Body of pancreas (tissue), 4 donors: ENCODE data around the gene MAMDC2. TPM values are rescaled to one million over a fixed set of nuclear protein-coding genes. Genes with fewer than 3 reads are reported as not detected.

Experiments
- ATAC-seq: fragments of 150-250 bp; one replicate; pipeline ENCODE4 v1.9.1; 2016
- DNase-seq, 4 donors: peaks; one replicate each; pipeline ENCODE4 v3.0.0-alpha.2; 2019
- H3K27ac ChIP-seq, 4 donors: fragments of 200-600 bp; sonication (generic); 1 replicate in 3 of 4; 2 replicates in 1 of 4; pipeline versions ENCODE4 v1.5.1 to v1.6.1; 2016 to 2019; ENCODE audit warnings: mild to moderate bottlenecking in 1 of 4, mixed read lengths in 1 of 4, moderate library complexity in 1 of 4
- H3K27me3 ChIP-seq, 2 donors: fragments of 200-600 bp; sonication (generic); one replicate each; pipeline ENCODE4 v1.6.0; 2016; ENCODE audit warnings: mild to moderate bottlenecking in 1 of 2
- H3K36me3 ChIP-seq, 2 donors: fragments of 200-600 bp; sonication (generic); replicated peaks in 1 of 2; 2 replicates each; pipeline ENCODE4 v1.5.1; 2016; ENCODE audit warnings: low read depth in 2 of 2; ENCODE audit not compliant: insufficient read depth in 1 of 2
- H3K4me1 ChIP-seq: fragments of 200-600 bp; sonication (generic); one replicate; pipeline ENCODE4 v1.6.0; 2016
- H3K4me3 ChIP-seq, 2 donors: fragments of 200-600 bp; sonication (generic); 1 replicate in 1 of 2; 2 replicates in 1 of 2; pipeline ENCODE4 v1.5.1; 2016 to 2019
- H3K9me3 ChIP-seq, 3 donors: fragments of 200-600 bp; sonication (generic); 1 replicate in 2 of 3; 2 replicates in 1 of 3; pipeline ENCODE4 v1.5.1; 2016
- CTCF ChIP-seq, 7 experiments: fragments of 450-650 bp in 4 of 7; fragments of 200-600 bp in 3 of 7; sonication (generic) in 3 of 7; IDR thresholded peaks; one replicate each; pipeline ENCODE4 v1.5.1; 2016 to 2019; ENCODE audit warnings: antibody characterized with exemption in 7 of 7
- POLR2A ChIP-seq, 3 donors: fragments of 450-650 bp; IDR thresholded peaks; one replicate each; pipeline ENCODE4 v1.6.1; 2016; ENCODE audit warnings: antibody characterized with exemption in 3 of 3, mild to moderate bottlenecking in 2 of 3
- WGBS, 2 donors: methylation state at CpG; one replicate each; pipeline ENCODE4 v1.1.5; 2017; 5-methylcytosine and 5-hydroxymethylcytosine counted together
- intact Hi-C: fragments of 100-400 bp; cut with DNase I; formaldehyde crosslinking; loops from one replicate; pipeline ENCODE4 v1.15.1; 2023
- total RNA-seq, 2 donors: library from RNA; depleted of rRNA; stranded (reverse); fragments of >200 nt; gene quantifications; one replicate each; pipeline ENCODE4 v1.1.0, GENCODE V29; 2016

MAMDC2 gene
- total RNA-seq, 2 donors from 2014 or later, result 4.0 to 17.1 TPM

- ATAC-seq, result no peak
- Histone ChIP-seq H3K27ac (no peak overlapping the region), H3K36me3 (no peaks in the 10 kb centered on the region), H3K9me3 (no peaks in the 10 kb centered on the region), H3K4me1 (no peaks in the 10 kb centered on the region), H3K4me3 (no peak overlapping the region), H3K27me3 (no peaks in the 10 kb centered on the region)
- TF ChIP-seq CTCF (IDR thresholded peaks at IDR 0.05), result no peak
- TF ChIP-seq POLR2A (IDR thresholded peaks at IDR 0.05), result no peak
- no peak for DNase-seq
- WGBS, 2 donors, result 96 to 98% methylated on average over 2 of the region's 2 CpGs
- intact Hi-C loops, result no loop called here
Measured at GRCh38 chr9:70220216-70220615, 176.6 kb downstream of the MAMDC2 start.

GRCh38 chr9:70222354-70222753 lies 178.7 kb downstream of the MAMDC2 start:
- no peak overlapping the region for H3K27ac ChIP-seq
- no peak for TF ChIP-seq CTCF (IDR thresholded peaks at IDR 0.05)
- no peak for TF ChIP-seq POLR2A (IDR thresholded peaks at IDR 0.05)
- DNase-seq, result no peak
- no peaks in the 10 kb centered on the region for H3K9me3 ChIP-seq
- H3K27me3 ChIP-seq, result no peaks in the 10 kb centered on the region
- 87 to 90% methylated on average over 1 of the region's 1 CpG for WGBS, 2 donors
- intact Hi-C loops, result no loop called here
- H3K4me1 ChIP-seq, result no peaks in the 10 kb centered on the region
- ATAC-seq, result no peak
- no peak overlapping the region for H3K4me3 ChIP-seq
- no peaks in the 10 kb centered on the region for H3K36me3 ChIP-seq

DNA sequence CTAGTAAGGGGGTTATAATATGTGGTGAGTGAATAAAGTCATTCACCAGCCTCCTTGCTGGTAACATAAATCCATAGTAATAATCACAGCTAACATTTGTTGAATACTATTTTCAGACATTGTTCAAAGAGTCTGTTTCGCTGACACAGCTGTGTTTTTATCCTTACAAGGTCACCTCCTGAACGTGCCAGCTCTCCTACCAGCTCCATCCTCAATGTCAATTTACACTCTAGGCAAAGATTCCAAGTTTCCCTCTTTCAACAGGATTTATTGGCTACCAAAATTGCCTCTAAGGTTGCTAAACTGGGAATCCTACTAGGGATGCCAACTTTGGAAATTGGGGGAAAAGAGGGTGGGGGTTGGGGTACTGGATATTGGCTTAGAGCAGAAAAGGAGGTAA lies 184.5 kb downstream of the MAMDC2 start:
- Histone ChIP-seq H3K27me3 (no peaks in the 10 kb centered on the region), H3K36me3 (no peaks in the 10 kb centered on the region), H3K4me3 (no peak overlapping the region), H3K4me1 (peaks cover 9% of the 10 kb centered on the region), H3K9me3 (no peaks in the 10 kb centered on the region), H3K27ac (no peak overlapping the region)
- TF ChIP-seq POLR2A (IDR thresholded peaks at IDR 0.05), result no peak
- DNase-seq (peak in 1 of 4 donors; percentile 14), ATAC-seq (peak; percentile 38)
- WGBS, 2 donors, result 27 to 29% methylated on average over 2 of the region's 2 CpGs
- intact Hi-C loops, result no loop called here

DNA sequence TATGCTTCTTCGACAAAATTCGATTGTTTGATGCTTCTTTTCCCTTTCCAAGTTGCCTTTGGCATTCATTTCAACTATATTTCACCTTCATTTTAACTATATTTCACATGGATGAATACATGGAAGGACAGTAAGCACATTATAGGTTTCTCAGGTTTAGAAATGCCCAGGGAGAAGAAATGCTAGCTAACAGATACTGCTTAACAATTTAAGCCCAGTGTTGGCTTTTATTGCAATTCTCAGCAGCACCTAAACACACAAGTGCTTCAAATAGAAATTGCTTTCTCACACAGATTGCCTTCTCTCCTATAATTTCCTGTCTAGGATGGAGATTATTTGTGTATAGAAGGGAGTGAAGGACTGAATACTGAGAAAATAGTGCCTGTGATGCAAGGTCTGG lies 185.0 kb downstream of the MAMDC2 start:
- H3K9me3 ChIP-seq, result no peaks in the 10 kb centered on the region
- no peak for ATAC-seq
- no peak overlapping the region for H3K4me3 ChIP-seq
- DNase-seq, result no peak
- H3K27me3 ChIP-seq, result no peaks in the 10 kb centered on the region
- WGBS, 2 donors, result 53 to 57% methylated on average over 2 of the region's 2 CpGs
- no peaks in the 10 kb centered on the region for H3K36me3 ChIP-seq
- peaks cover 9% of the 10 kb centered on the region for H3K4me1 ChIP-seq
- no peak overlapping the region for H3K27ac ChIP-seq
- TF ChIP-seq POLR2A (IDR thresholded peaks at IDR 0.05), result no peak
- no peak for TF ChIP-seq CTCF (IDR thresholded peaks at IDR 0.05)
- intact Hi-C loops, result no loop called here

GRCh38 chr9:70229026-70229425 lies 185.4 kb downstream of the MAMDC2 start:
- DNase-seq (peak in 1 of 4 donors; percentile 14), ATAC-seq (no peak)
- no peaks in the 10 kb centered on the region for H3K27me3 ChIP-seq
- no peak overlapping the region for H3K4me3 ChIP-seq
- TF ChIP-seq POLR2A (IDR thresholded peaks at IDR 0.05) (no peak), CTCF (IDR thresholded peaks at IDR 0.05) (no peak)
- 86 to 88% methylated on average over 4 of the region's 4 CpGs for WGBS, 2 donors
- intact Hi-C loops, result no loop called here
- no peaks in the 10 kb centered on the region for H3K36me3 ChIP-seq
- H3K4me1 ChIP-seq, result peaks cover 9% of the 10 kb centered on the region
- no peak overlapping the region for H3K27ac ChIP-seq
- H3K9me3 ChIP-seq, result no peaks in the 10 kb centered on the region
